Smooth muscle cell (in vitro differentiated cells): ENCODE data around the gene LPIN2. TPM values are rescaled to one million over a fixed set of nuclear protein-coding genes. Genes with fewer than 3 reads are reported as not detected.
A peak's percentile ranks its signal among the peaks of the same experiment; 100 is the strongest.

Source experiments
- DNase-seq: peaks from one replicate; lab custom pipeline; 2025; ENCODE audit not compliant: unreplicated experiment; lab: John Stamatoyannopoulos, UW
- H2AFZ ChIP-seq: fragments of 200-600 bp; sonication (generic); 2 replicates; pipeline ENCODE4 v1.6.0; 2016; ENCODE audit warnings: antibody characterized with exemption, low read depth, mild to moderate bottlenecking
- H3F3A ChIP-seq: fragments of 200-600 bp; sonication (generic); 2 replicates; pipeline ENCODE4 v1.6.0; 2017; ENCODE audit warnings: antibody characterized with exemption, low read depth
- H3K27ac ChIP-seq: fragments of 200-600 bp; sonication (generic); 2 replicates; pipeline ENCODE4 v1.5.1; 2016; ENCODE audit warnings: low read depth, mild to moderate bottlenecking
- H3K27me3 ChIP-seq: fragments of 200-600 bp; sonication (generic); 2 replicates; pipeline ENCODE4 v1.6.1; 2016; ENCODE audit warnings: low read depth, mild to moderate bottlenecking
- H3K36me3 ChIP-seq: fragments of 200-600 bp; sonication (generic); 2 replicates; pipeline ENCODE4 v1.5.1; 2016; ENCODE audit warnings: low read depth
- H3K4me1 ChIP-seq: fragments of 200-600 bp; sonication (generic); 2 replicates; pipeline ENCODE4 v1.5.1; 2016; ENCODE audit warnings: low read depth
- H3K4me2 ChIP-seq: fragments of 200-600 bp; sonication (generic); 2 replicates; pipeline ENCODE4 v1.6.0; 2016; ENCODE audit warnings: mild to moderate bottlenecking
- H3K4me3 ChIP-seq: fragments of 200-600 bp; sonication (generic); 2 replicates; pipeline ENCODE4 v1.5.1; 2016; ENCODE audit warnings: mild to moderate bottlenecking
- H3K79me2 ChIP-seq: fragments of 200-600 bp; sonication (generic); 2 replicates; pipeline ENCODE4 v1.6.0; 2016; ENCODE audit warnings: low read depth, mild to moderate bottlenecking
- H3K9ac ChIP-seq: fragments of 200-600 bp; sonication (generic); 2 replicates; pipeline ENCODE4 v1.6.0; 2016; ENCODE audit warnings: low read depth
- H3K9me3 ChIP-seq: fragments of 200-600 bp; sonication (generic); replicated peaks from 2 replicates; pipeline ENCODE4 v1.5.1; 2016; ENCODE audit warnings: low read depth
- H4K20me1 ChIP-seq: fragments of 200-600 bp; sonication (generic); 2 replicates; pipeline ENCODE4 v1.6.0; 2016; ENCODE audit warnings: low read depth
- WGBS: methylation state at CpG from one replicate; pipeline ENCODE4 v1.1.7; 2016; ENCODE audit warnings: low lambda C conversion rate; 5-methylcytosine and 5-hydroxymethylcytosine counted together
- polyA plus RNA-seq: library from polyadenylated mRNA; unstranded; fragments of >200 nt; fragmentation: Nextera tagmentation; extraction: Ambion mirVana; gene quantifications from 2 replicates; pipeline ENCODE4 v1.2.1, GENCODE V29; 2016
- total RNA-seq: library from RNA; depleted of rRNA; stranded (reverse); fragments of >200 nt; gene quantifications from 2 replicates; pipeline ENCODE4 v1.2.3, GENCODE V29; 2014
- TF ChIP-seq, protein P1 (sequence below): fragments of 200-600 bp; sonication (generic); IDR thresholded peaks from 2 replicates; pipeline ENCODE4 v1.5.1; 2017; ENCODE audit warnings: borderline replicate concordance, mild to moderate bottlenecking, antibody characterized with exemption; ENCODE audit not compliant: insufficient read depth, poor library complexity, severe bottlenecking

LPIN2 gene
- total and polyA plus RNA-seq, 2 experiments from 2014 or later = 15.4 to 20.0 TPM

DNA sequence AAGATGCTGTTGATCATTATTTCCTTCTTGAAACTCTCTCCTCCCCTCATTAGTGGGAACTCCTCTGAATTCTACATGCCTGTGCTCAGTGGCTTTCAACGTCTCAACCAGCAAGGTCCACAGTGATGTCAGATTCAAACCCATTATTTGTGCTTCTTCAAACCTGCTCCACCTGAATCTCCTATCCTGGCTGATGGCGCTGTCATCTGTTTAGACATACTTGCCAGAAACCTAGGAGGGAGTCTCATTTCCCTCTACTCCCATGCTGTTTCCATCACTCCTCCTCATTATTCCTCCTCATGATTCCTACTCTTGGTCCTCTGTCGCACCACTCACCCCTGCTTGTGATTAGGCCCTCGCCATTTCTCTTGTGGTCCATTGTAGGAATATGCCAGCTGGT is 2.9 kb upstream of the LPIN2 start:
- no peaks in the 10 kb centered on the region for H3K27me3 ChIP-seq
- H3K4me1 ChIP-seq = peaks cover 4% of the 10 kb centered on the region
- no peak overlapping the region for H3K27ac ChIP-seq
- H3K4me2 ChIP-seq = no peak overlapping the region
- no peak overlapping the region for H3K4me3 ChIP-seq
- no peak for DNase-seq
- TF ChIP-seq, protein P1, sequence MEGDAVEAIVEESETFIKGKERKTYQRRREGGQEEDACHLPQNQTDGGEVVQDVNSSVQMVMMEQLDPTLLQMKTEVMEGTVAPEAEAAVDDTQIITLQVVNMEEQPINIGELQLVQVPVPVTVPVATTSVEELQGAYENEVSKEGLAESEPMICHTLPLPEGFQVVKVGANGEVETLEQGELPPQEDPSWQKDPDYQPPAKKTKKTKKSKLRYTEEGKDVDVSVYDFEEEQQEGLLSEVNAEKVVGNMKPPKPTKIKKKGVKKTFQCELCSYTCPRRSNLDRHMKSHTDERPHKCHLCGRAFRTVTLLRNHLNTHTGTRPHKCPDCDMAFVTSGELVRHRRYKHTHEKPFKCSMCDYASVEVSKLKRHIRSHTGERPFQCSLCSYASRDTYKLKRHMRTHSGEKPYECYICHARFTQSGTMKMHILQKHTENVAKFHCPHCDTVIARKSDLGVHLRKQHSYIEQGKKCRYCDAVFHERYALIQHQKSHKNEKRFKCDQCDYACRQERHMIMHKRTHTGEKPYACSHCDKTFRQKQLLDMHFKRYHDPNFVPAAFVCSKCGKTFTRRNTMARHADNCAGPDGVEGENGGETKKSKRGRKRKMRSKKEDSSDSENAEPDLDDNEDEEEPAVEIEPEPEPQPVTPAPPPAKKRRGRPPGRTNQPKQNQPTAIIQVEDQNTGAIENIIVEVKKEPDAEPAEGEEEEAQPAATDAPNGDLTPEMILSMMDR = no peak
- no peak overlapping the region for H3K9ac ChIP-seq
- 91% methylated on average over 4 of the region's 4 CpGs for WGBS
- H3K36me3 ChIP-seq = no peaks in the 10 kb centered on the region
- peaks cover 17% of the 10 kb centered on the region for H3K79me2 ChIP-seq
- no peak overlapping the region for H2AFZ ChIP-seq
- peaks cover 6% of the 10 kb centered on the region for H4K20me1 ChIP-seq
- no peaks in the 10 kb centered on the region for H3F3A ChIP-seq
- no peaks in the 10 kb centered on the region for H3K9me3 ChIP-seq

DNA sequence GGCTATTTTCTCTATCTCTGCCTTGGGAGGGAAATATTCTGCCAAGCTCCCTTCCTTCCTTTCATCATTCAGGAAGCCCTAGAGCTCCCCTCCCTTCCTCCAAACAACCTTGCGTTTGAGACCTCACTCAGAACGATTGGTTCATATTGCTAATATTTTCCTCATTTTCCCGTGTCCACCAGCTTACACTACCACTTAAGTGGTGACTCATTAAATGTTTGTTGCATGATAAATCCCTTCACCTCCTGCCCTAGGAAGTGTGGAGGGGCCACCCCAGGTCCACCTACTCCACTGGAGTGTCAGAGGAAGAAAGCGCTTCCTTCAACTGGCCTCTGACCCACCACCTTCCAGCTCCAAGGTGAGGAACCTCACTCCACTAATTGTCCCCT is 2.3 kb upstream of the LPIN2 start:
- TF ChIP-seq, protein P1 = no peak
- Histone ChIP-seq H2AFZ (peak overlapping the region; percentile 34), H3K4me3 (no peak overlapping the region)

DNA sequence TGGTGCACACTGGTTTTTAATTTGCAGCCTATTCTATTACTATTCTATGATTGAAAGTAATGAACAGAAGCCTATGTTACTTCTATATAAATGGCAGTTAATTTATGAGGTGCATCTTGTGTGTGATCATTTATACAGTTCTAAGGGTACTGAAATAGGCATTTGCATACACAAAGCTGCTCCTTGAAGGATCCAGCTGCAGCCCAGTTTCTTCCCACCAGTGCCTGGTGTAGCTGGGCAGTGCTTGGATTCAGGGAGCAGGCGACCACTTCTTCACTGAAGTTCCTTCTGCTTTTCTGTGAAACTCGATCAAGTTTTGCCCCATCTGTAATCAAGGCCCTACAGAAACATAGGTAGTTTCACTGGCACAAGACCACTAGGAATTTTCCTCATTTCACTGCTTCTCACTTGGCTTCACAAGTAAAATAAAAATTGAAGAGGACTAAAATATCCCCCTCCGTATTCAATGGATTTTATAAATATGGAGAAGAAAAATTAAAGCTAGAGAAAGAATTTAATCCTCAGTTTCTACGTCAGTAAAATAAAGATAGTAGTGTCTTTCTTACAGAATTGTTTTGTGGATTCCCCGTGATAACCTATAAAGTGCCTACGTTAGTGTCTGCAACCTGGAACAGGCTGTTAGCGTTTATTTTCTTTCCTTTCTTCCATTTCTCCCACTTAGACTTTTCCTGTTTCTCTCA is 1.7 kb upstream of the LPIN2 start:
- Histone ChIP-seq H3K4me3 (no peak overlapping the region), H2AFZ (peak overlapping the region; percentile 34), H3K9me3 (no peaks in the 10 kb centered on the region), H3K4me1 (peaks cover 4% of the 10 kb centered on the region), H3K27ac (peak overlapping the region; percentile 27), H4K20me1 (peaks cover 14% of the 10 kb centered on the region), H3K4me2 (peak overlapping the region; percentile 51), H3K79me2 (peaks cover 29% of the 10 kb centered on the region), H3K27me3 (no peaks in the 10 kb centered on the region), H3K9ac (peak overlapping the region; percentile 21), H3F3A (no peaks in the 10 kb centered on the region), H3K36me3 (no peaks in the 10 kb centered on the region)
- no peak for DNase-seq
- TF ChIP-seq, protein P1 = no peak
- 83% methylated on average over 7 of the region's 7 CpGs for WGBS

More for the DNA sequence above, 2.3 kb upstream of the LPIN2 start:
- H3K27me3 ChIP-seq = no peaks in the 10 kb centered on the region
- H3K79me2 ChIP-seq = peaks cover 23% of the 10 kb centered on the region
- H3K36me3 ChIP-seq = no peaks in the 10 kb centered on the region
- H3K27ac ChIP-seq = peak overlapping the region; percentile 27
- peak overlapping the region; percentile 21 for H3K9ac ChIP-seq
- peak overlapping the region; percentile 51 for H3K4me2 ChIP-seq
- H3K4me1 ChIP-seq = peaks cover 4% of the 10 kb centered on the region
- DNase-seq = no peak
- 22% methylated on average over 4 of the region's 4 CpGs for WGBS
- no peaks in the 10 kb centered on the region for H3F3A ChIP-seq
- H3K9me3 ChIP-seq = no peaks in the 10 kb centered on the region
- peaks cover 10% of the 10 kb centered on the region for H4K20me1 ChIP-seq
